K562 (cell line): ENCODE measurements around the gene ICAM1. TPM values are rescaled to one million over a fixed set of nuclear protein-coding genes. Genes with fewer than 3 reads are reported as not detected.

Source experiments
- ATF7 ChIP-seq: fragments of 450-650 bp; IDR thresholded peaks from 2 replicates; pipeline ENCODE4 v1.7.1; 2014; ENCODE audit warnings: mild to moderate bottlenecking, moderate library complexity
- BRF1 ChIP-seq: IDR thresholded peaks from 3 replicates; pipeline ENCODE4 v1.6.1; 2011; ENCODE audit warnings: borderline replicate concordance, mild to moderate bottlenecking; ENCODE audit not compliant: insufficient read length; ENCODE audit errors: extremely low read depth
- CBFA2T2 ChIP-seq: fragments of 450-650 bp; conservative IDR thresholded peaks from 2 replicates; pipeline ENCODE4 v1.6.1; 2017; ENCODE audit warnings: mild to moderate bottlenecking
- ETV5 ChIP-seq: sonication (generic); formaldehyde crosslinking; IDR thresholded peaks from 2 replicates; pipeline ENCODE4 v1.4.0; 2020; ENCODE audit warnings: low read depth, mild to moderate bottlenecking, missing genetic modification reagents
- FOSL1 ChIP-seq: fragments of 200-800 bp; sonication (Bioruptor generic); conservative IDR thresholded peaks from 2 replicates; pipeline ENCODE4 v1.6.1; 2016; ENCODE audit warnings: missing genetic modification characterization, missing compliant biosample characterization
- JUN ChIP-seq, 2 experiments: sonication (generic) in 1 of 2; formaldehyde crosslinking in 1 of 2; IDR thresholded peaks; 2 replicates each; pipeline versions ENCODE4 v1.6.1 to v1.8.0; 2012 to 2022; ENCODE audit warnings: borderline replicate concordance in 2 of 2, mild to moderate bottlenecking in 2 of 2, improper control_type of control experiment in 1 of 2, low read depth in 1 of 2, low read length in 1 of 2, missing genetic modification reagents in 1 of 2
- KLF10 ChIP-seq: fragments of 250-450 bp; sonication (Bioruptor Pico); IDR thresholded peaks from 2 replicates; pipeline ENCODE4 v1.6.1; 2021; ENCODE audit warnings: matching md5 sums
- MYNN ChIP-seq, 2 experiments: sonication (generic); formaldehyde crosslinking in 1 of 2; IDR thresholded peaks; 2 replicates each; pipeline versions ENCODE4 v1.5.0 to v1.6.1; 2016 to 2020; ENCODE audit warnings: antibody characterized with exemption in 1 of 2, missing genetic modification reagents in 1 of 2
- NFYB ChIP-seq: IDR thresholded peaks from 2 replicates; pipeline ENCODE4 v1.6.1; 2011; ENCODE audit warnings: mild to moderate bottlenecking, moderate library complexity; ENCODE audit not compliant: insufficient read length; ENCODE audit errors: extremely low read depth
- POLR2B ChIP-seq: fragments of 450-650 bp; IDR thresholded peaks from 2 replicates; pipeline ENCODE4 v1.6.1; 2018; ENCODE audit warnings: low read depth; ENCODE audit not compliant: partially characterized antibody
- POLR2G ChIP-seq: fragments of 200-400 bp; formaldehyde crosslinking; IDR thresholded peaks from 2 replicates; pipeline ENCODE4 v1.6.1; 2017; ENCODE audit warnings: low read depth, mild to moderate bottlenecking, antibody characterized with exemption, low read length, moderate library complexity
- RBFOX2 ChIP-seq: fragments of 200-400 bp; formaldehyde crosslinking; IDR thresholded peaks from 2 replicates; pipeline ENCODE4 v1.6.1; 2017; ENCODE audit warnings: low read depth, mild to moderate bottlenecking, low read length, moderate library complexity
- RBM22 ChIP-seq: fragments of 200-400 bp; formaldehyde crosslinking; IDR thresholded peaks from 2 replicates; pipeline ENCODE4 v1.6.1; 2018; ENCODE audit warnings: low read length, low read depth; ENCODE audit not compliant: poor library complexity, severe bottlenecking
- TEAD4 ChIP-seq, 2 experiments: sonication (generic) in 1 of 2; formaldehyde crosslinking in 1 of 2; IDR thresholded peaks; 2 replicates each; pipeline versions ENCODE4 v1.6.1 to v1.8.0; 2012 to 2022; ENCODE audit warnings: borderline replicate concordance in 1 of 2, inconsistent platforms in 1 of 2, low read length in 1 of 2, mild to moderate bottlenecking in 1 of 2, missing genetic modification reagents in 1 of 2
- ZNF24 ChIP-seq: fragments of 450-650 bp; IDR thresholded peaks from 2 replicates; pipeline ENCODE4 v1.6.1; 2016
- ZNF76 ChIP-seq: fragments of 250-450 bp; sonication (Bioruptor Pico); IDR thresholded peaks from 2 replicates; pipeline ENCODE4 v1.4.0; 2020; ENCODE audit warnings: mild to moderate bottlenecking, moderate library complexity, borderline replicate concordance
- polyA plus RNA-seq, 8 experiments: library from polyadenylated mRNA; depleted of rRNA in 4 of 8; stranded (reverse) in 5 of 8; unstranded in 3 of 8; fragments of >200 nt; fragmentation: Nextera tagmentation in 2 of 8; fragmentation: Illumina TruSeq in 1 of 8; extraction: Ambion mirVana in 2 of 8; extraction: Trizol in 1 of 8; gene quantifications; 2 replicates each; pipeline versions ENCODE4 v1.2.1 to v1.2.3, GENCODE V29; 2011 to 2014; ENCODE audit warnings: inconsistent platforms in 1 of 8, missing spikeins in 1 of 8
- total RNA-seq, 7 experiments: library from RNA; depleted of rRNA in 6 of 7; stranded (reverse); fragments of >200 nt in 6 of 7; fragmentation: Illumina TruSeq in 2 of 7; extraction: Trizol in 2 of 7; gene quantifications; 2 replicates each; pipeline versions ENCODE4 v1.2.1 to v1.2.3, GENCODE V29; 2011 to 2021; ENCODE audit warnings: low replicate concordance in 1 of 7
- TF ChIP-seq, protein P1 (sequence below): fragments of 450-650 bp; IDR thresholded peaks from 2 replicates; pipeline ENCODE4 v1.6.1; 2016; ENCODE audit warnings: low read depth, mild to moderate bottlenecking, moderate library complexity

ICAM1 gene
- total and polyA plus RNA-seq, 9 of the 15 experiments (the other 6 are each of a cell fraction or from before 2014, with no cell fraction given), result 2.3 to 24.4 (median 13.4) TPM

- TF ChIP-seq, protein P1, sequence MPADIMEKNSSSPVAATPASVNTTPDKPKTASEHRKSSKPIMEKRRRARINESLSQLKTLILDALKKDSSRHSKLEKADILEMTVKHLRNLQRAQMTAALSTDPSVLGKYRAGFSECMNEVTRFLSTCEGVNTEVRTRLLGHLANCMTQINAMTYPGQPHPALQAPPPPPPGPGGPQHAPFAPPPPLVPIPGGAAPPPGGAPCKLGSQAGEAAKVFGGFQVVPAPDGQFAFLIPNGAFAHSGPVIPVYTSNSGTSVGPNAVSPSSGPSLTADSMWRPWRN, result no peak
- TF ChIP-seq TEAD4 (IDR thresholded peaks at IDR 0.05; ENCODE audit: low read length) (no peak), TEAD4 (CRISPR knock-in tag; IDR thresholded peaks at IDR 0.05; ENCODE audit: borderline replicate concordance) (no peak), ZNF24 (no peak), MYNN (IDR thresholded peaks at IDR 0.05) (peak; percentile 14; the same call in 1 of the 2 replicates), MYNN (CRISPR knock-in tag; IDR thresholded peaks at IDR 0.05) (no peak), NFYB (no peak), FOSL1 (tag) (no peak), POLR2G (peak; percentile 68), RBFOX2 (peak; percentile 11; the same call in 1 of the 2 replicates), KLF10 (CRISPR knock-in tag) (no peak), JUN (IDR thresholded peaks at IDR 0.05; ENCODE audit: borderline replicate concordance, low read depth, low read length) (no peak), JUN (CRISPR knock-in tag; IDR thresholded peaks at IDR 0.05; ENCODE audit: borderline replicate concordance) (no peak), BRF1 (no peak), ETV5 (CRISPR knock-in tag) (no peak), ZNF76 (no peak), POLR2B (peak; percentile 51), CBFA2T2 (no peak), ATF7 (no peak), RBM22 (no peak)
Measured at GRCh38 chr19:10321874-10322835, 51.2 kb downstream of the ICAM1 start (continued).
